GM12865 (cell line): ENCODE measurements around the gene SCARB1.

Experiments used
- DNase-seq: peaks from one replicate; pipeline ENCODE4 v3.0.0; 2010; ENCODE audit warnings: low read depth
- H3K4me3 ChIP-seq: 2 replicates; pipeline ENCODE4 v1.5.1; 2011; ENCODE audit warnings: mild to moderate bottlenecking, low read depth, low read length, control low read depth
- CTCF ChIP-seq: IDR thresholded peaks from 2 replicates; pipeline ENCODE4 v1.5.1; 2011; ENCODE audit warnings: low read length, control low read depth, low read depth, inconsistent platforms; ENCODE audit not compliant: insufficient read depth; ENCODE audit errors: missing control alignments

SCARB1 gene

GRCh38 chr12:124817076-124818000, 46.3 kb downstream of the SCARB1 start:
- no peak for DNase-seq
- H3K4me3 ChIP-seq = no peak overlapping the region
- TF ChIP-seq CTCF = no peak

GRCh38 chr12:124816295-124816854, 47.3 kb downstream of the SCARB1 start:
- no peak for TF ChIP-seq CTCF
- no peak for DNase-seq
- H3K4me3 ChIP-seq = no peak overlapping the region

- TF ChIP-seq CTCF = no peak
- no peak overlapping the region for H3K4me3 ChIP-seq
- no peak for DNase-seq
Measured at GRCh38 chr12:124814741-124815613, 48.7 kb downstream of the SCARB1 start.

GRCh38 chr12:124813782-124814181, 49.9 kb downstream of the SCARB1 start:
- DNase-seq = no peak
- no peak overlapping the region for H3K4me3 ChIP-seq
- no peak for TF ChIP-seq CTCF

GRCh38 chr12:124812979-124813378, 50.7 kb downstream of the SCARB1 start:
- no peak for TF ChIP-seq CTCF
- no peak overlapping the region for H3K4me3 ChIP-seq
- no peak for DNase-seq

- no peak for TF ChIP-seq CTCF
- DNase-seq = no peak
- no peak overlapping the region for H3K4me3 ChIP-seq
Measured at GRCh38 chr12:124812356-124812755, 51.3 kb downstream of the SCARB1 start.
